Activated CD4-positive, alpha-beta memory T cell treated with anti-CD3 and anti-CD28 coated beads for 36 hours (primary cell): Measurements from ENCODE around the gene THOC3. TPM values are rescaled to one million over a fixed set of nuclear protein-coding genes. Genes with fewer than 3 reads are reported as not detected.
"Not testable (repeated sequence)": the region's sequence is repeated elsewhere in the genome, so short reads cannot be mapped to it uniquely, and the experiment has no call there.

Experiments used
- CTCF ChIA-PET: fragments of 350-600 bp; sonication (Branson Sonifier 250); formaldehyde crosslinking; loops from one replicate; lab custom pipeline; 2021; ENCODE audit warnings: antibody characterized with exemption, inconsistent platforms; lab: Charles Lee
- POLR2A ChIA-PET: fragments of 350-600 bp; sonication (Branson Sonifier 250); formaldehyde crosslinking; loops from one replicate; lab custom pipeline; 2021; ENCODE audit warnings: antibody characterized with exemption; lab: Charles Lee
- DNase-seq: peaks from one replicate; pipeline ENCODE4 v3.0.0-alpha.2; 2020
- H3K27ac Mint-ChIP-seq: one replicate; pipeline ENCODE4 v1.8.0; 2021; ENCODE audit warnings: mixed read lengths
- H3K27me3 Mint-ChIP-seq: one replicate; pipeline ENCODE4 v1.8.0; 2021; ENCODE audit warnings: mixed read lengths
- H3K36me3 Mint-ChIP-seq: one replicate; pipeline ENCODE4 v1.8.0; 2021; ENCODE audit warnings: mixed read lengths
- H3K4me1 Mint-ChIP-seq: one replicate; pipeline ENCODE4 v1.8.0; 2021; ENCODE audit warnings: low read depth, mixed read lengths
- H3K4me3 Mint-ChIP-seq: one replicate; pipeline ENCODE4 v1.8.0; 2021; ENCODE audit warnings: mild to moderate bottlenecking, mixed read lengths
- H3K9me3 Mint-ChIP-seq: one replicate; pipeline ENCODE4 v1.8.0; 2021; ENCODE audit warnings: mixed read lengths
- intact Hi-C: fragments of 100-400 bp; cut with micrococcal nuclease; formaldehyde crosslinking; loops from one replicate; pipeline ENCODE4 v1.15.1; 2023
- total RNA-seq, 2 experiments: library from RNA; stranded (reverse); gene quantifications; one replicate each; pipeline ENCODE4 v1.2.3, GENCODE V29; 2021

The THOC3 gene
- total RNA-seq, 2 experiments from 2014 or later, result 139 to 148 TPM

GRCh38 chr5:175922192-175922885 is 45.8 kb downstream of the THOC3 start:
- ChIA-PET POLR2A (no interaction called here), CTCF (interaction anchor here (1.1 kb wide), 1 partner anchor 738 kb away, joined by 4 read pairs; no protein-coding TSS in a partner anchor)
- H3K9me3 Mint-ChIP-seq, result no peaks in the 10 kb centered on the region

GRCh38 chr5:175921061-175921730 is 46.9 kb downstream of the THOC3 start:
- Mint-ChIP-seq H3K4me1 (peaks cover 7% of the 10 kb centered on the region), H3K36me3 (peaks cover 21% of the 10 kb centered on the region), H3K27ac (no peak overlapping the region), H3K4me3 (no peak overlapping the region), H3K9me3 (no peaks in the 10 kb centered on the region), H3K27me3 (no peaks in the 10 kb centered on the region)
- DNase-seq, result no peak
- ChIA-PET POLR2A (no interaction called here), CTCF (interaction anchor here (1.1 to 1.5 kb wide), 2 partner anchors 192 to 739 kb away, joined by 4 read pairs; no protein-coding TSS in a partner anchor)
- intact Hi-C loops, result no loop called here

More at GRCh38 chr5:175922192-175922885, 45.8 kb downstream of the THOC3 start:
- H3K27me3 Mint-ChIP-seq, result no peaks in the 10 kb centered on the region
- no peak for DNase-seq
- H3K27ac Mint-ChIP-seq, result no peak overlapping the region
- H3K36me3 Mint-ChIP-seq, result peaks cover 15% of the 10 kb centered on the region
- H3K4me1 Mint-ChIP-seq, result peaks cover 5% of the 10 kb centered on the region
- no peak overlapping the region for H3K4me3 Mint-ChIP-seq
- intact Hi-C loops, result no loop called here

- no peak overlapping the region for H3K27ac Mint-ChIP-seq
- H3K9me3 Mint-ChIP-seq, result no peaks in the 10 kb centered on the region
- no peak overlapping the region for H3K4me3 Mint-ChIP-seq
- H3K27me3 Mint-ChIP-seq, result no peaks in the 10 kb centered on the region
- POLR2A ChIA-PET, result no interaction called here
- CTCF ChIA-PET, result interaction anchor here (1.5 kb wide), 1 partner anchor 191 kb away, joined by 4 read pairs; no protein-coding TSS in a partner anchor
- peaks cover 23% of the 10 kb centered on the region for H3K36me3 Mint-ChIP-seq
- peak; percentile 19 for DNase-seq
- peaks cover 13% of the 10 kb centered on the region for H3K4me1 Mint-ChIP-seq
- intact Hi-C loops, result no loop called here
Measured at GRCh38 chr5:175920231-175920811, 47.8 kb downstream of the THOC3 start.

GRCh38 chr5:175915066-175916037 is 52.8 kb downstream of the THOC3 start:
- H3K36me3 Mint-ChIP-seq, result peaks cover 18% of the 10 kb centered on the region
- H3K27me3 Mint-ChIP-seq, POLR2A ChIA-PET, H3K9me3 Mint-ChIP-seq, intact Hi-C loops, CTCF ChIA-PET: not testable (repeated sequence)
- peak overlapping the region; percentile 20 for H3K27ac Mint-ChIP-seq
- H3K4me1 Mint-ChIP-seq, result peaks cover 13% of the 10 kb centered on the region
- peak; percentile 24 for DNase-seq
- peak overlapping the region; percentile 42 for H3K4me3 Mint-ChIP-seq

GRCh38 chr5:175913835-175914672 is 54.1 kb downstream of the THOC3 start:
- H3K9me3 Mint-ChIP-seq, H3K4me3 Mint-ChIP-seq, H3K27me3 Mint-ChIP-seq, DNase-seq, CTCF ChIA-PET, intact Hi-C loops, H3K27ac Mint-ChIP-seq, POLR2A ChIA-PET: not testable (repeated sequence)
- H3K36me3 Mint-ChIP-seq, result peaks cover 11% of the 10 kb centered on the region
- peaks cover 13% of the 10 kb centered on the region for H3K4me1 Mint-ChIP-seq

GRCh38 chr5:175910072-175910471 is 58.0 kb downstream of the THOC3 start:
- H3K27ac Mint-ChIP-seq, H3K4me1 Mint-ChIP-seq, H3K4me3 Mint-ChIP-seq, CTCF ChIA-PET, POLR2A ChIA-PET, intact Hi-C loops, DNase-seq, H3K36me3 Mint-ChIP-seq, H3K27me3 Mint-ChIP-seq, H3K9me3 Mint-ChIP-seq: not testable (repeated sequence)

Other genes with a start within 250 kb of the THOC3 start
- gene CPLX2, start 96.7 kb downstream of the THOC3 start, total RNA-seq, result not detected